ENCODE measurements around the gene S100A1.

The S100A1 gene

DNA sequence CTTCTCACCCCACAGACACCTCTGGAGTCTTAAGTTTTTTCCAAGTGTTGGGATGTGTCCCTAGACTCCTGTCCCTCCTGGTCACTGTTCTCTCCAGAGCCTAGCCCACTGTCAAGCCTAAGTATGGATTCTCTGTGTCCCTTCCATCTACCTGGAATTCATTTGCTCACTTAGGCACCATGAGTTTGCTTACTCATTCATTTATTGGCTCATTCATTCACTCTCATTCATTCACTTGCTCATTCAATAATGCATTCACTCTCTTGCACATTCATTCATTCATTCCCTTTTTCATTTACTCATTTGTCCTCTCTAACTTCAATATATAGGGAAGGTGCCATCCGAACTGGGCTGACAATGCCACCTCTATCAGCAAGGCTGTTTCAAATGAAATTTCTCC, 16.9 kb upstream of the S100A1 start:
- TF ChIP-seq, protein P1, sequence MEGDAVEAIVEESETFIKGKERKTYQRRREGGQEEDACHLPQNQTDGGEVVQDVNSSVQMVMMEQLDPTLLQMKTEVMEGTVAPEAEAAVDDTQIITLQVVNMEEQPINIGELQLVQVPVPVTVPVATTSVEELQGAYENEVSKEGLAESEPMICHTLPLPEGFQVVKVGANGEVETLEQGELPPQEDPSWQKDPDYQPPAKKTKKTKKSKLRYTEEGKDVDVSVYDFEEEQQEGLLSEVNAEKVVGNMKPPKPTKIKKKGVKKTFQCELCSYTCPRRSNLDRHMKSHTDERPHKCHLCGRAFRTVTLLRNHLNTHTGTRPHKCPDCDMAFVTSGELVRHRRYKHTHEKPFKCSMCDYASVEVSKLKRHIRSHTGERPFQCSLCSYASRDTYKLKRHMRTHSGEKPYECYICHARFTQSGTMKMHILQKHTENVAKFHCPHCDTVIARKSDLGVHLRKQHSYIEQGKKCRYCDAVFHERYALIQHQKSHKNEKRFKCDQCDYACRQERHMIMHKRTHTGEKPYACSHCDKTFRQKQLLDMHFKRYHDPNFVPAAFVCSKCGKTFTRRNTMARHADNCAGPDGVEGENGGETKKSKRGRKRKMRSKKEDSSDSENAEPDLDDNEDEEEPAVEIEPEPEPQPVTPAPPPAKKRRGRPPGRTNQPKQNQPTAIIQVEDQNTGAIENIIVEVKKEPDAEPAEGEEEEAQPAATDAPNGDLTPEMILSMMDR (IDR thresholded peaks at IDR 0.05; ENCODE audit: insufficient read depth, low read length, missing control alignments), result no peak
- POLR2A ChIA-PET, result interaction anchor here (1.5 to 9.4 kb wide), 4 partner anchors 15 to 77 kb away, joined by 4 to 127 read pairs (median 18); partner anchors contain the start of genes CHTOP, S100A13 and S100A6
- DNase-seq (ENCODE audit: low read depth, low spot score), result no peak
- CTCF ChIA-PET, result interaction anchor here (0.9 to 12.8 kb wide), 7 partner anchors 9 to 102 kb away, joined by 3 to 178 read pairs (median 24); partner anchors contain the start of genes CHTOP, S100A1 and S100A13
- peak overlapping the region; percentile 83 for H3K4me3 ChIP-seq (ENCODE audit: low read depth, low read length)

DNA sequence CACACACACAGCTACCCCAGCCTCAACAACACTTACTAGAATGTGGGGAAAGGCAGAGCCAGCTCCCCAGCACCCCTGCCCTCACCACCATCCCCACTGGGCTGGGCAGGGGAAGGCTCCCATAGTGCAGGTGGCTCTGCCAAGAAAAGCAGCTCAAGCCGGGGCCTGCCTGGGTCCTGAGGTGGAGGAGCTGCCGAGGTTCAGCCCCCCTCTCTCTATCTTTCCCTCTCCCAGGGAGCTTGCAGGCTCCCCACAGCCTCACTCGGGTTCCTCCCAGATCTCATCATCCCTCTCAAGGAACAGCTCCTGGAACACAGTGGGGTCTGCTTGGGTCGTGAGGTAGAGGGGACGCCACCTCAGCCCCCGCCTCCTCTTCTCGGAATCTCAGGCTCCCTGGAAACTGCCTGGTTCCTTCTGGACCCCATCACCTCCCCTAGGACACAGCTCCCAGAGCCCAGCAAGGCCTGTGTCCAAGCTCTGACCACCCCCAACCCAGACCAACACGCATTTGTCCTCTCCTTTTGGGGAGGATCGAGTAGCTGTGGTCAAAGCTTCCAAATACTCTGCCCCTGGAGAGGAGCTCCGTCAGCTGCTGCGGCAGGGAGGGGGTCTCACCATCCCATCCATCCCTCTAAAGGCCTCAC, 16.0 kb upstream of the S100A1 start:
- CTCF ChIA-PET, result interaction anchor here (0.6 to 12.8 kb wide), 13 partner anchors 8 to 374 kb away, joined by 3 to 178 read pairs (median 4); partner anchors contain the start of genes CHTOP, RAB13, S100A1 and S100A13
- POLR2A ChIA-PET, result interaction anchor here (0.7 to 9.4 kb wide), 11 partner anchors 8 to 105 kb away, joined by 3 to 127 read pairs (median 6); partner anchors contain the start of genes CHTOP, S100A1, S100A13 and S100A6
- DNase-seq (ENCODE audit: low read depth, low spot score), result no peak

DNA sequence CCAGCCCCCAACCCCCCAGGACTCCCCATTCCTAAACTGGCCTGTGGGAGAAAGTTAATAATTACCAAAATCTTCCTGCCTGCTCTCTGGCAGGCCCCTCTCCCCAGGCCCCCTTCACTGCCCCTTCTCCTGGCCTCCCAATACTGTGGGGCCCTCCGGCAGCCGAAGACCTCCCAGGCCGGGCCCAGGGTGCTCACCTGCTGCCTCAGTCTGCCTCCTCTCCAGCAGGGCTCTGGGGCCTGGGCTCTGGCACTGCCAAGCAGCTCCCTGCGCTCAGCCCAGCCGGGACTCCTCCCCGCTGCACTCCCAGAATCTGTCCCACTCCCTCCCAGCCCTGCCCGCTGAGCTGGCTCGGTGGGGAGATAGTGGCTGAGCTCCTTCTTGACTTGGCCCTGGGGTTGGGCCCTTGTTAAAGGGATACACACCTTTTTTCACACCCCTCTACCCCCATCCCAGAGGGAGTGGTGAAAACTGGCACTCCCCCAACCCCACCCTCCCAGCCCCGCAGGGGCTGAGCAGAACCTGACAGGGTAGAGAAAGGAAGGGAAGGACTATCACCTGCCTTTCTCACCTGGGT, 15.4 kb upstream of the S100A1 start, which contains the start of gene S100A16:
S100A16 (minus strand) TSS at position 383 of the 577 bp plus-strand sequence. CDS start 4,986 bp downstream, outside the sequence.
- TF ChIP-seq, protein P1 (IDR thresholded peaks at IDR 0.05; ENCODE audit: insufficient read depth, low read length, missing control alignments), result no peak
- ChIA-PET POLR2A (interaction anchor here (0.6 to 9.4 kb wide), 14 partner anchors 9 to 106 kb away, joined by 3 to 127 read pairs (median 6); partner anchors contain the start of genes CHTOP, S100A1, S100A13 and S100A6), CTCF (interaction anchor here (0.6 to 12.8 kb wide), 12 partner anchors 8 to 373 kb away, joined by 3 to 178 read pairs (median 4); partner anchors contain the start of genes CHTOP, RAB13, S100A1 and S100A13)
- H3K4me3 ChIP-seq (ENCODE audit: low read depth, low read length), result peak within 1 kb of the TSS; percentile 83
- no peak for DNase-seq (ENCODE audit: low read depth, low spot score)

More for the DNA sequence above, 16.0 kb upstream of the S100A1 start:
- peak overlapping the region; percentile 83 for H3K4me3 ChIP-seq (ENCODE audit: low read depth, low read length)
- TF ChIP-seq, protein P1 (IDR thresholded peaks at IDR 0.05; ENCODE audit: insufficient read depth, low read length, missing control alignments), result no peak

DNA sequence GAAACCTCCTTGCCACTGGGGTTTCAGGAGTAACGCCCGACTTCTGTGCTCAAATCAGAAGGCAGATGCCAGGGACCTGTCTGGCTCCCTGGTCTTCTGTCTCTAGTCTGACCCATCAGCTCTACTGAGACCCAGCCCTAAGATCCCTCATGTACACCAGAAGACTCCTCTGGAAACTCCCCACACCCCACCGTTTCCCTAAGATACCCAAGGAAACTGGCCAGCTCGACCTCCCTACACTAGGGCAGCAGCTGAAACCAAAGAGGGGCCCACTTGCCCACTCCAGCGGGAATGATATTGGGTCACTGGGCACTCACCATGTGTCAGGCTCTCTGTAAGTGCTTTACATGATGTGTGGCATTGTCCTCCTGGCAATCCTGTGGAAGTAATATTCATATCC, 14.8 kb upstream of the S100A1 start:
- POLR2A ChIA-PET, result interaction anchor here (0.6 to 9.4 kb wide), 11 partner anchors 8 to 107 kb away, joined by 3 to 127 read pairs (median 6); partner anchors contain the start of genes CHTOP, S100A1, S100A13 and S100A6
- TF ChIP-seq, protein P1 (IDR thresholded peaks at IDR 0.05; ENCODE audit: insufficient read depth, low read length, missing control alignments), result no peak
- peak overlapping the region; percentile 83 for H3K4me3 ChIP-seq (ENCODE audit: low read depth, low read length)
- CTCF ChIA-PET, result interaction anchor here (1.6 to 12.8 kb wide), 6 partner anchors 7 to 104 kb away, joined by 4 to 178 read pairs (median 58); partner anchors contain the start of genes CHTOP, S100A1 and S100A13
- DNase-seq (ENCODE audit: low read depth, low spot score), result no peak

DNA sequence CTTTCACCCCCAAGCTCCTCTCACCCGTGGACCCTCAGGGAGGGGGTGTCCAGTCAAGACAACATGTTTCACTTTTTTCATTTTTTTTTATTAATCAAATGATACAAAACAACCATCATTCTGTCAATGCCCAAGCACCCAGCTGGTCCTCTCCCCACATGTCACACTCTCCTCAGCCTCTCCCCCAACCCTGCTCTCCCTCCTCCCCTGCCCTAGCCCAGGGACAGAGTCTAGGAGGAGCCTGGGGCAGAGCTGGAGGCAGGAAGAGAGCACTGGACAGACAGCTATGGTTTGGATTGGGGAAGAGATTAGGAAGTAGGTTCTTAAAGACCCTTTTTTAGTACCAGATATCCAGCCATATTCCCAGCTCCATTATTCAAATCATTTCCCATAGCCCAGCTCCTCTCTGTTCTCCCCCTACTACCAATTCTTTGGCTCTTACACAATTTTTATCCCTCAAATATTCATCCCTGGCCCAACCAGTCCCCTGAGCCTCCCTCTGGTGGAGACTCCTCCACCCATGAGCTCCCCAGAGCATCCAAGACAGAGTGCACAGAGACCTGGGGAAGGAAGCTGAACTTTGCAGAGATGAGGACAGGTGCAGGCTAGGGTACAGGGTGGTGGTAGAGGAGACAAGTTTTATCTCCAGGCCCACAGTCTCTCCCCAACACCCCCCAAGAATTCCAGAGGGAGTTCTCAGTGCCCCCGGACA, 13.9 kb upstream of the S100A1 start:
- DNase-seq (ENCODE audit: low read depth, low spot score), result no peak
- ChIA-PET POLR2A (interaction anchor here (1.2 to 9.4 kb wide), 4 partner anchors 9 to 80 kb away, joined by 3 to 127 read pairs (median 8); partner anchors contain the start of gene S100A13), CTCF (interaction anchor here (1.0 to 12.8 kb wide), 7 partner anchors 11 to 105 kb away, joined by 3 to 178 read pairs (median 24); partner anchors contain the start of genes CHTOP, S100A1 and S100A13)
- no peak overlapping the region for H3K4me3 ChIP-seq (ENCODE audit: low read depth, low read length)
- TF ChIP-seq, protein P1 (IDR thresholded peaks at IDR 0.05; ENCODE audit: insufficient read depth, low read length, missing control alignments), result peak; percentile 19

Data from AG04449 (cell line).